HG02763 (cell line): ENCODE measurements around the gene MIAT.
"Not testable (repeated sequence)": the region's sequence is repeated elsewhere in the genome, so short reads cannot be mapped to it uniquely, and the experiment has no call there.

Experiments used
- ATAC-seq: cut with Tn5 transposase; IDR thresholded peaks from one replicate; pipeline ENCODE4 v1.9.1; 2021; ENCODE audit warnings: mild to moderate bottlenecking, moderate library complexity; ENCODE audit not compliant: unreplicated experiment

Gene MIAT

DNA sequence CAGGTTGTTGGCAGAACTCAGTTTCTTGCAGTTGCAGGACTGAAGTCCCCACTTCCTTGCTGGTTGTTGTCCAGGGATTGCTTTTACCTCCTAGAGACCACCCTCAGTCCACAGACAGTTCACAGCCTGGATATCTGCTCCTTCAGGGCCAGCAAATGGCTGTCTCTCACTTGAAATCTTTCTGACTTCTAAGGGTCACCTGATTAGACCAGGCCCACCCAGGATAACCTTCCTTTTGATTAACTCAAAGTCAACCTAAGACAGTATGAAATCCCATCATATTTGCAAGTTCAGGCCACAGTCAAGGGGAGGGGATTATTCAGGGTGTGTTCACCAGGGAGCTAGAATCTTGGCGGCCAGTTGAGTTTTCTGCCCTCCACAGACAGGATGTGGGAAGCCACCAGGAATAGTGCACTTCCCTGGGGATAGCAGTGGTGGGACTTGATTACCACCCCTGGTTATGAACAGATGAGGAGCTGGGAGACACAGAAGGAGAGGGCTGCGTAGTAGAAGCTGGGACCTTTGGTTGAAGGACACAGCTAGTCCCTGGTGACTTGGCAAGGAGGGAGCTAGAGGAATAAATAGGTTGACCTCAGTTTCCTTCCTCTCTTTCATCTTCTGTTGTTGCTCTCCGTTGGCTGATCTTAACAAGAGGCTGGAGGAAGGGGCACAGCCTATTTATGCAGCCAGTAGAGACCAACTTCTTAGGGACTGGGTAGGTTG, 33.4 kb downstream of the MIAT start:
- ATAC-seq: no peak

DNA sequence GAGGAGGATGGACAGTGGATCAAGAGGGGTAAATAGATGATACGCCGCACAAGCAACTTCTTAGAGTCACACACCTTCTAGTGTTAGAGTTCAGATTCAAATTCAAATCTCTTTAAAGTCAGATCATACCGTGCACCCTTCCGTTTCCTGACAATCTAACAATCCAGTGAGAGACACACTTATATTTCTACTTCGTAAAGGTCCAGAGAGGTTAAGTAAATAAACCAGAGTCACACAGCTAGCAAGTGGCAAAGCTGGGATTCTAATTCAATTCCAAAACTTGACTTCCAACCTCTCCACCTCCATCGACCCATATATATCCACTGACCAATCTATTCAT, 34.0 kb downstream of the MIAT start:
- ATAC-seq: no peak

DNA sequence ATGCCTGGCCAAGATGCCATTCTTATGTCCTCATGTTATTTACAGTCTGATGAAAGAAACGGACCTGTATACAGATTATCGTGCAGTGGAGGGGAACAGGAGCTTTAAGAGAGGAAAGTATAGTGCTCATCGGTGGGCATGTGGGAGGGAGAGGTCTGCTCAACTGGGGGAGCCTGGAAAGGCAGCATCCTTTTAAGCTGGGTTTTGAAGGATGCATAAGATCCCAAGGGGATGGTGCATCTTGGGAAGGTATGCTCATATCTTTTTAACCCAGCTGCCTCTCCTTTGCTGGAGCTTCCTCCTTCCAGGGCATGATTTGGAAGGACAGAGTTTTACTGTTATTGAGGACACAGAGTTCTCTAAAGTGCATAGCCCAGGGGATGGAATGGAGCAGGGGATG, 34.8 kb downstream of the MIAT start:
- no peak for ATAC-seq

DNA sequence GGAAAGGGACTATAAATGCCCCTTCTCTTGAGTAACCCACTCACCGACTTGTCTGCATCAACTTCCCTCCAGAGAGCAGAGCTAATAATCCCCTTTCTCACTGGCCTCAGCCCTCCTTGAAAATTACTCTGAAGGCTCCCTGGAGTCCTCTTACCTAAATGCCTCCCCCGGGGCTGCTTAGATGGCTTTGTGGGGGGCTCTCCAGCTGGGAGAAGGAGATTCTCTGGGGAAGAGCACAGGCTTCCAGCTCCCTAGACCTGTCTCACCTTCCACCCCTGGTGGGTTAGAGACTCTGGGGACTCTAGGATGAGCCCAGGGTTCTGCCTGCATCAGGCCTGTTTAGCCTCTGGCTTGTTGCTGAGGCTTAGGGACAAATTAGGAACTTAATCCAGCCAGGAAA, 39.8 kb downstream of the MIAT start:
- no peak for ATAC-seq

DNA sequence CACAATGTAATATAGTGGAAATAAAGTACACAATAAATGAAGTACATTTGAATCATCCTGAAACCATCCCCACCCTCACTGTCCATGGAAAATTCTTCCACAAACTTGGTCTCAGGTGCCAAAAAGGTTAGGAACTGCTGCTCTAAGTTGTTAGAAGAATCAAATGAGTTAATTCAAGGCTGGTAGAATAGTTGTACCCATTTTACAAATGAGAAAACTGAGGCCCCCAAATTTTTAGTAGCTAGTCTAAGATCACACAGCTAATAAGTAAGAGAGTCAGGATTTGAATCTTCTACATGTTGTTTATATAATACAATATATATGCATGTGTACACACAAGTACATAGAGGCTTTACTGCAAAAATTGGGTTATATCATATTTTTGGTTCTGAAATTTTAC, 43.1 kb downstream of the MIAT start:
- no peak for ATAC-seq

DNA sequence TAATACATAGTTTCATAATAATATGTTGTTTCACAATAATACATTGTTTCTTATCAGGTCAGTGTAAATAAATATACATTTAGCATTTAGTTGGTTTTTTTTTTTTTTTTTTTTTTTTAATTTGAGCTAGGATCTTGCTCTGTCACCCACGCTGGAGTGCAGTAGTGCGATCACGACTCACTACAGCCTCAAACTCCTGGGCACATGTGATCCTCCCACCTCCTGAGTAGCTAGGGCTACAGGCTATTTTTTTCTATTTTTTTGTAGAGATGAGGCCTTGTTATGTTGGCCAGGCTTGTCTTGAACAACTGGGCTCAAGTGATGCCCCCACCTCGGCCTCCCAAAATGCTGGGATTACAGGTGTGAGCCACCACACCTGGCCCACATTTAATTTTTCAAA, 43.5 kb downstream of the MIAT start:
- no peak for ATAC-seq

DNA sequence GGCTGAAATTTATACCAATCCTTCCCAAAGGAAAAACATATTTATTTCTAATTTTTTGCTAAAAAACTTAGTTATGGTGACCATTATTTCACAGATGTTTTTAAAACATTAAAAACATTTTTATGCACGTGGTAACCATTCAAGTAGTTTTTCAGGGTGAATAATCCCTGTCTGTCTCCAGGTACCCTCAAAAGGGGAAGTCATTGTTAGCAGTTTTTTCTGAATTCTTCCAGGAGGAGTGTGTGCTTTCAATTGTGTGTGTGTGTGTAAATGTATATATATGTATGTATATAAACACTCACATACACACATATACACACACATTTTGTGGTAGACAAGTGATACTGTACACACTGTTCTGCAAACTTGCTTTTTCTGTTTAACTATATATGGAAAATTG, 43.9 kb downstream of the MIAT start:
- no peak for ATAC-seq

DNA sequence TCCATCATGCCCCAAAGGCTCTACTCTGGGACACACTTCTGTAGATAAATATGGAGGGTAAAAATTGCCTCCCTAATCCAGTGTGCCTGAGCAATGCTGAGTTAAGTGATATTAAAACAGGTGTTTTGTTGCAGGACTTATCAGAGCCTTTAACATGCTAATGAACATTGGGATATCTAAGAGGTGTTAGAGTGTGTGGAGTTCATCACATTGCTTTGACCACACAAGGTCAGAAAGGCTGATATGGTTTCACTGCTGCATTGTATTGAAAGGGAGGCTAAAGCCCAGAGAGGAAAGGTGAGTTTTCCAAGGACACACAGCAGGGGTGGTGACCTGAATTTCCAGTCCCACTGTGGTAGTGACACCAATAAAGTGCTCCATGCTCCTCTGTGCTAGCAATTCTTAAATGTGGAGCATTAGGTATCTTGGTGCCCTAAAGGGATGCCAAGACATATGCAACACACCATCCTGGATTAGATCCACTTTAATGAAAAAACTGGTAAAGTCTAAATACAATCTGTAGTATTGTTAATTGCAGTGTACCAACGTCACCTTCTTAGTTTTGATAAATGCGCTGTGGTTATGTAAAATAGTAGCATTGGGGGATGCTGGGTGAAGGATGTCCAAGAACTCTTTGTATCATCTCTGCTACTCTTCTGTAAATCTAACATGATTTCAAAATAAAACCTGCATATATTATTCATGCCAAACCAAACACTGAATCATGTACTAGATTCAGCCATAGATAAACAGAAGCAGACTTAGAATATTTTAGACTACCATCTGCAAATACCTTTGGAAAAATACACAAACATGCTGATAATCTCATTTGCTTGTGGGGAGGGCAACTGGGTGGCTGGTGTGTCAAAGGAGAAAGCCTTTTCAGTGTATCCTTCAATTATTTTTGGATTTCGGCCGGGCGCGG, 45.8 kb downstream of the MIAT start:
- ATAC-seq: no peak

DNA sequence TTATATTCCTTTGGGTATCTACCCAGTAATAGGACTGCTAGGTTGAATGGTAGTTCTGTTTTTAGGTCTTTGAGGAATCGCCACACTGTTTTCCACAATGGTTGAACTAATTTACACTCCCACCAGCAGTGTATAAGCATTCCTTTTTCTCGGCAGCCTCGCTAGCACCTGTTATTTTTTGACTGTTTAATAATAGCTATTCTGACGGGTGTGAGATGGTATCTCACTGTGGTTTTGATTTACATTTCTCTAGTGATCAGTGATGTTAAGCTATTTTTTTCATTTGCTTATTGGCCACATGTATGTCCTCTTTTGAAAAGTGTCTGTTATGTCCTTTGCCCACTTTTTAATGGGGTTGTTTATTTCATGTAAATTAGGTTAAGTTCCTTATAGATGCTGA, 48.0 kb downstream of the MIAT start:
- ATAC-seq: not testable (repeated sequence)

DNA sequence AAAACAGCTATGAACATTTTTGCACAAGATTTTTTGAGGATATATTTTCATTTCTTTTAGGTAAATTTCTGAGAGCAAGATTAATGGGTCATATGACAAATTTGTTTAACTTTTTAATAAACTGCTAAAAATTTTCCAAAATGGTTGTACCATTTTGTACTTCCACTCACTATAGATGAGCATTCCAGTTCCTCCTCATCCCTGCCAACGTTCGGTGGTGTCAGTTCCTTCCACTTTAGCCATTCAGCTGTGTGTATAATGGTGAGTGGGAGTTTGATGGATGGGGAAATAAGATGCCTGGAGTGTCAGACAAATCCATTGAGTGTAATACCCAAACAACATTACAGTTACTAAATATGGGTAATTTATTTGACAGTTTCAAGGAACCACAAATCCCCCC, 49.7 kb downstream of the MIAT start:
- ATAC-seq: no peak

DNA sequence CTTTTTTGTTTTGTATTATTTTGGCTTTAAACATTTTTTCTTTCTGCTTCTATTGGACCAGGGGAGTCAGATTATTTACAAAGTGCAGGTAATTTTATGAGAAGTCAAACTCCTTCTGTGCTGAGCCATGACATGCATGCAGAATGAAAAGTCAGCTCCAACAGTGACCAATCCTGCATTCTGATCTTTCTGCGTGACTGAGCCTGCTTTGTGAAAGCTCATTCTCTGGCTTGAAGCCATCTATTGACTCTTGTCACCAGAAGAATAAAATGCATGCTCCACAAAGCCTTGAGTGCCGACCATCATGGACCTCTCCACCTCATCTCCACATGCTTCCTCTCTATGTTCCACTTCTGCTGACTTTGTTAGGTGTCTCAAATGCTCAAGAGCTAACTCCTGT, 50.2 kb downstream of the MIAT start:
- no peak for ATAC-seq

DNA sequence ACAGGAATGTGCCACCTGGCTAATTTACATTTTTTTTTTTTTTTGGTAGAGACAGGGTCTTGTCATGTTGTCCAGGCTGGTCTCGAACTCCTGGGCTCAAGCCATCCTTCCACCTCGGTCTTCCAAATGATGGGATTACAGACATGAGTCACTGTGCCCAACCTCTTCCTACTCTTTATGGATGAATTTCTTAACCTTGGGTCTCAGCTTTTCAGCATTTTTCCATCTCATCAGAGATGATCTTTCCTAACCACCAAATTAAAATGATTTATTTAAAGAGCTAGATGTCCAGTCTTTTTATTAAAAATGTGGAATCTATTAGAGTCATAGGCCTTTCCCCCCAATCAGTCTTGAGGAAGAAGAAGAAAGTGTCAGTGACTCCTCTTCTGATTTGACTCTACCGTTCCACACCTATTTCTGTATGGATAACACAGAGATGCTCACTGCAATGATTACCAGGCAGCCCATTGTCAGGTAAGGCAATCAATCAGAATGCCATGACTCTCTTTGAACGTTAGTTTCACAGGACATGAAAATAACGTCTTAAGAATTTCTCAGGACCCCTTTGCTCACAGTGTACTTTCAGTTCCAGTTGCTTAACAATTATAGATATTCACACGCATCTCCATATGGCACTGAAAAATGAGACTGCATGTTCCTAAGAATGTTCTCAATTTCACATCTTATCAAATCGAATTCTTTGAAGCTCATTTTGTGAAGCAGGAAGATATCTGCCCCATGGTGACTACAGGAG, 51.0 kb downstream of the MIAT start:
- no peak for ATAC-seq

DNA sequence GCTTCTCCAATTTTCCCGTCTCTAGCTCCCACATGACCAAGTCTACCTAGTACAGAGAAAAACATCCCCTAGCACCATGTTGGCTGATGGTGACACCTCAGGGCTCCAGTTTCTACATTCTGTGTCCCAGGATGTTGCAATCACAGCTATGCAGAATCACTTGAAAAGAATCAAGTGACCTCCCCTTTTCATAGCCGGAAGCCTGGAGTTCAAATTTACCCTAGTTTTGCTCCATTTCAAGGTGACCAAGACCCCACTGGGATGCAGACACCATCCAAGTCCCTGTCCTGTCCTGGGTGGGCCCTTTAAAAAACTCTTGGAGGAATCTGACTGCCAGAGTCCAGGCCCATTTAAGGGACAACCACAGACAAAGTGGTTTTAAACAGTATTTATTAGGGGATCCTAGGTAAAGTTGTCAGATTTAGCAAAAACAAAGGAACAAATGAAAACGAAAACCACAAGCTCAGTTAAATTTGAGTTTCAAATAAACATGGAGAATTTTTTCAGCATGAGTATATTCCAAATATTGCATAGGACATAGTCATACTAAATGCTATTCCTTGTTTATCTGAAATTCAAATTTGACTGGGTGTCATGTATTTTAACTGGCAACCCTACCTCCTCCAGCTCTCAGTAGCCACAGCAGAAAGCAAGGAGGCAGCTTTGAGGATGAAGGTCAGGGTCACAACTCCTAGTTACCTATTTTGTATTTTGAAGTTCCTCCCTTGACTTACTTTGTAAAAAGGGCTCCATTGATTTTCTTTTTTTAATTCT, 52.4 kb downstream of the MIAT start:
- ATAC-seq: no peak

DNA sequence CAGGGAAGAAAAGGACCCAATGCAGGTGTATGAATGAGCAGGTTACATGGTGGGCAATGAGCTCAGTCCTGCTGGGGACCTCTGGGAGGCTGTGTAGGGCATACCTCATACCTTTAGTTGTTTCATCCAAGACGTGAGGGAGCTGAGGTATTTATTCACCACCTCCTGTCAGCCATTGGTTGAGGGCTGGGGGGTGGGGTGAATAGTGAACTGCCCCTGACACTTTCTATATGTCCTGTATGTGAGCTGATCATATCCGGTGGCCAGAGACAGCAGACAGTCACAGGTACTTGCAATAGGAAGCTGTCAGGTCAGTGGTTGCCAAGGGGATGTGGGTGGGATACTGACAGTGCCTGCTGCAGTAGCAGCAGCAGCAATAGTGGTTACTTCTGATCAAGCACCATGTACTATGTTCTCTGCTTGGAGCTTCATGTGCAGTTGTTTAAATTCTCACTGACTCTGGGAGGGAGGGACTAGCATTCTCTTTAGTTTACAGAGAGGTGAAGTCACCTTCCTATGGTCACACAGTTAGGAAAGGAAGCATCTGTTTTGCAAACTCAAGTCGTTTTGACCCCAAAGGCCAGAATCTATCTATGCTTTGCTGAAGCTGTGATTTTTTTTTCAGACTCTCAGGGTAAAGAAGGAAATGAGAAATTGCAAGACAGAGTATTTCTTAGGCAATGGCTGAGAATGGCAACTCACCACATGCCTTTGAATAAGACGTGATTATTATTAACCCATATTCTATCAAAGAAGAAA, 54.0 kb downstream of the MIAT start:
- no peak for ATAC-seq

DNA sequence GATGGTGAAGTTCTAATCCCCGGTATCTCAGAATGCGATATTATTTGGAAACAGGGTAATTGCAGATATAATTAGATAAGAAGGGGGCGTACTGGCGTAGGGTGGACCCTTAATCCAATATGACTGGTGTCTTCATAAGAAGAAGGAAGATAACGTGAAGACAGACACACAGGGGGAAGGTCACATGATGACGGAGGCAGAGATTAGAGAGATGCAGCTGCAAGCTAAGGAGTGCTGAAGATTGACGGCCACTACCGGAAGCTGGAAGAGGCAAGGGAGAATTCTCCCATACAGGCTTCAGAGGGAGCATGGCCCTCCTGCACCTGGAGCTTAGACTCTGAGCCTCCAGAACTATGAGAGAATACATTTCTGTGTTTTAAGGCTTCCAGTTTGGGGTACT, 54.8 kb downstream of the MIAT start:
- no peak for ATAC-seq

DNA sequence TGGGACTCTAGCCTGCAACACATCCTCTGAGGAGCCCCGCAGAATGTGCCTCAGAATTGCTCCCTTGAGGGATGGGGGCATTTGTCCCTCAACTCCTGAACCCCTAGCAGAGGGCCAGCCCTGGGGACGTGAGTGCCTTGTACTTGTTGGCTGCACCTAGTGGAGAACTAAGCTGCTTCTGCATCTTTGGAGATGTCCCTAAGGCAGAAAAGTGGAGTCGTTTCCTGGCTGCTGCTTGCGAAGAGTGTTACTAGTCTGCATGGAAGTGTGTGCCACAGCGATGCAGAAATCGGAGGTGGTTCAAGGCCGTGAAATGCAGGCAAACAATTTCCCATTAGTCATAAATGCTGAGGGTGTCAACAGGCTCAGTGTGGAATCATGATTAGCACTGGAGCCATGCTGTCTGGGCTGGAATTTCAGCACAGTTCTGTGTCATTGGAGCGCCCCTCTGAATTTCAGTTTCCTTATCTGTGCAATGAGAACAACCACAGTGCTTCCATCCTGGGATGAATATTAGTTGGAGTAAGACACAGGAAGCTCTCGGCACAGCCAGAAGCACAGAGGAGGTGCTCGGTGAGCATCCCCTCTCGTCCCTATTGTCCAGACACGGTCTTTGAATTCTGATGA, 56.5 kb downstream of the MIAT start:
- no peak for ATAC-seq

DNA sequence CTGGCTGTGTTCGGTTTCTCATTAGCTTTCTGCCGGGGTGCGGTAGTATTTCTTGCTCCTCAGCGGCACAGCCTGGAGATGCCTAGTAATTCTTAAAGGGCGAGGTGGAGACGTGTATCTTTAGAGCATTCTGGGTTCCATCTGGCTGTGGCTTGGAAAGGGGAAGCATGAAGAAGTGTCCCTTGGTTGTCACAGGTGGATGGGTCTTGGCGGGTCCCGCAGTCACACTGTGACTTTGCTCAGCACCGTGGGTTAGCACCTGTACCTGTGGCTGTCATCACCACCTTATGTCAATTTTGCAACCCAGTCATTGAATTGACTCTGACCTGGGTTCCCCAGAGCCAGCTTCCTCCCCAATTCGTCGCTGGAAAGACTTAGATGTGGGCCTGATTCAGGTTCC, 57.6 kb downstream of the MIAT start:
- ATAC-seq: no peak

DNA sequence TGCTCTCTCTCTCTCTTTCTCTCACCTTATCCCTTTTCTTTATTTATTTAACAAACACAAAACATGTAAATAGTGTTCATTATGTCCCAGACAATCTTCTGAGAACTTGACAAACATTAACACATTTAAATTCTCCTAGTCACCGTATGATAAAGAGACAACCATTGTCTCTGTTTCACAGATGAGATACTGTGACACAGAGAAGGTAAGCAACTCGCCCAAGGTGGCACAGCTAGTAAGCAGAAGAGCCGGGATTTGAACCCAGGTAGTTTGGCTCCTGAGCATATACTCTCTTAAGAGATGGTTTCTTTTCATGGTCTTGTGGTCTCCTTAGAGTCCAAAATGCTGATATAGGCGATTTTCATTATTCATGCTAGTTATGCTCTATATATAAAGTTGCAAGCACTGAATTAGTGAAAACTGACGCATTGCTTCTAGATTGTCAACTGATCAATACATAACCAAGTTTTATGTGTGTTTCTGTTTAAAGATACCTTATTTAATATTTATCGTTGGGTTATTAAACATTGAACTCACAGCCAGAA, 58.1 kb downstream of the MIAT start:
- no peak for ATAC-seq

DNA sequence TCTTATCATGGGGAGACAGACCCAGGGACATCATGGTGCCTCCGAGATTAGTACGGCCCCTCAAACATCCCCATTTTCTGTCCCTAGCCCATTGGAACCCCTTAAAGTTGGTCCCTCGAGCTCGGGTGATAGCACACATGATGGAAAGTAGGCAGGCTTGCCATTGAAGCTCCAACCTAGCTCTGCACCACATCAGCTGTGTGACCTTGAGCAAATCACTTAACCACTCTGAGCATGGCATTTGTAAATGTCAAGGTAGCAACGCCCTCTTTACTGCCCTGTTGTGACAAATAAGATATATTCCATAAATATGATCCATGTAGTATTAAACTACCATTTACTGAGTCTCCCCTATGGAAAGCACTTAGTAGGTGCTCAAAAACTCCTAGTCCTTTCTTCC, 61.1 kb downstream of the MIAT start:
- ATAC-seq: no peak

DNA sequence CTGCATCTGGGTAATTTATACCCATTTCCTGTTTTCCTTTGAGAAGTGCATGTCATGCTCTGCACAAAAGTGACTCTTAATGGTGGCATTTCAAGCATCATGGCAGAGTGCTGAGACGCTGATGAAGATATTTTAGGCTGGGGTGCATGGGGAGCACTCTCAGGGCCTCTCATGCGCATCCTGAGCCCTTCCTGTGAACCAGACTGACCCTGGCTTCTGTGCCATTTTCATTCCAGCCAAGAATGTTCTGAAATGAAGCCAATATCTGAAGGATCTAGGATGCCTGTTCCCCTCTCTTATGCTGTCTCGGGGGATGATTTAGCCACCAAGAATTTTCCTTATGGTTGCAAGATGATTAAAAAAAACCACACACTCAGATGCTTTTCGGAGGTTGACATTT, 61.5 kb downstream of the MIAT start:
- ATAC-seq: no peak
